Choroid plexus epithelial cell (primary cell): ENCODE data around the gene BCL7A.
A peak's percentile ranks its signal among the peaks of the same experiment; 100 is the strongest.
"Not testable (repeated sequence)": the region's sequence is repeated elsewhere in the genome, so short reads cannot be mapped to it uniquely, and the experiment has no call there.

ENCODE experiments used
- DNase-seq: peaks from one replicate; pipeline ENCODE4 v3.0.0-alpha.2; 2010; ENCODE audit warnings: low read depth
- H3K4me3 ChIP-seq: 2 replicates; pipeline ENCODE4 v1.5.1; 2011; ENCODE audit warnings: low read depth, mild to moderate bottlenecking, control low read depth, low read length, moderate library complexity
- TF ChIP-seq, protein P1 (sequence below): conservative IDR thresholded peaks from 2 replicates; pipeline ENCODE4 v1.5.1; 2011; ENCODE audit warnings: low read depth, mild to moderate bottlenecking, control low read depth, inconsistent platforms, low read length, moderate library complexity

The BCL7A gene

DNA sequence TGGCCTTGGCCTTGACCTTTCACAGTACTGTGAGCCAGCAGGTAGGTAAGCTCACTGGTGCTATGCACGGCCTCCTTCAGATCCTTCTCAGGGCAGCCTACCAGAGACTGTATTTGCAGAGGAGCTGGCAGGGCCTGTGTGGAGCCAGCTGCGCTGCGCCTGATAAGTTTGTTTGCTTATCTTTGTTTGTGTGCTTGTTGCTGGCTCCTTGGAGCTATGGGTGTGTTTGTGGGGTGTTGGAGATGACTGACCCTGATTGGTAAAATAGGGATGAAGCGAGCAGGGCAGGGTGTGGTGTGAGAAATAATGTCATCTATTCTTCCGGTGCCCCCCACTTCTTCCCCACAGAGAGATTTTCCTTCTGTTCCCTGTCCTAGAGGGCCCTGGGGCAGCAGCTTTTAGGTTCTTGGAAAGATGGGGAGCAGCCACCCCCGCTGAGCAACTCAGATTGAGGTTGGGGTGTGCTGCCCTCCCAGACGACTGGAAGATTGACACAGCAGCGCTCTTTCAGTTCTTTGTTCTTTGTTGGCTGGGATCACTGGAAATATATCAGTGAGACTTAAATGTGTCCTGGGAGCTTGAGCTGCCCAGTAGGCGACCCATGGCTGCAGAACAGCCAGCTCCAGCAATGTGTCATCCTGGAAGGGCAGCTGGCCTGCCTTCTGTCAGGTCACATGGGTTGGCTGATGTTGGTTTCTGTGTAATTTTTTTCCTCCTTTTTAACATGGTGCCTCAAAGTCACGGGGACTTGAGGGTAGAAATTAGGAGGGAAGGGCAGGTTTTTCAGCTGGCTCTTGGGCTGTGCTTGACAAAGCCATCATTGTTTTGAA, 76.5 kb downstream of the BCL7A start:
- TF ChIP-seq, protein P1, sequence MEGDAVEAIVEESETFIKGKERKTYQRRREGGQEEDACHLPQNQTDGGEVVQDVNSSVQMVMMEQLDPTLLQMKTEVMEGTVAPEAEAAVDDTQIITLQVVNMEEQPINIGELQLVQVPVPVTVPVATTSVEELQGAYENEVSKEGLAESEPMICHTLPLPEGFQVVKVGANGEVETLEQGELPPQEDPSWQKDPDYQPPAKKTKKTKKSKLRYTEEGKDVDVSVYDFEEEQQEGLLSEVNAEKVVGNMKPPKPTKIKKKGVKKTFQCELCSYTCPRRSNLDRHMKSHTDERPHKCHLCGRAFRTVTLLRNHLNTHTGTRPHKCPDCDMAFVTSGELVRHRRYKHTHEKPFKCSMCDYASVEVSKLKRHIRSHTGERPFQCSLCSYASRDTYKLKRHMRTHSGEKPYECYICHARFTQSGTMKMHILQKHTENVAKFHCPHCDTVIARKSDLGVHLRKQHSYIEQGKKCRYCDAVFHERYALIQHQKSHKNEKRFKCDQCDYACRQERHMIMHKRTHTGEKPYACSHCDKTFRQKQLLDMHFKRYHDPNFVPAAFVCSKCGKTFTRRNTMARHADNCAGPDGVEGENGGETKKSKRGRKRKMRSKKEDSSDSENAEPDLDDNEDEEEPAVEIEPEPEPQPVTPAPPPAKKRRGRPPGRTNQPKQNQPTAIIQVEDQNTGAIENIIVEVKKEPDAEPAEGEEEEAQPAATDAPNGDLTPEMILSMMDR: no peak
- H3K4me3 ChIP-seq: no peak overlapping the region
- DNase-seq: peak; percentile 59

DNA sequence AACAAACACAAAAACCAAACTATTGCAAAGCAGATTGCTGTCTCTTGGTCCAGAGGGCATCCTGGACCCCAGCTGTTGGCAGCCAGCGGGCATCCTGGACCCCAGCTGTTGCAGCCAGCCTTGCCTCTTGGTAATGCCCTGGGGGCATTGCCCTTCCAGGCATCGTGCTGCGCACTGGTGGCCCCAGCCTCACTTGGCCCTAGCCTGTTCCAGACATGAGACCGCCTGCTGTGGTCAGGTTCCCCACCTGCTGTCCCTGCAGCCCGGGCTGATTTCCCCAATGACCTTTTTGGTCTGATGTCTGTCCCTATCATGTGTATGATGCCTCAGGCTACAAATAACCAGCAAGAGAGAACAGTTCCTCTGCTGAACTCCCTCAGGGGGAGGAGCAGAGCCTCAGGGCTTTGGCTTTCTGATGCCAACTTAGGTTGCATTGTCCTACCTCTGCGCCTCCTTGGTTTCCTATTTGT, 77.6 kb downstream of the BCL7A start:
- no peak overlapping the region for H3K4me3 ChIP-seq
- TF ChIP-seq, protein P1: no peak
- no peak for DNase-seq

DNA sequence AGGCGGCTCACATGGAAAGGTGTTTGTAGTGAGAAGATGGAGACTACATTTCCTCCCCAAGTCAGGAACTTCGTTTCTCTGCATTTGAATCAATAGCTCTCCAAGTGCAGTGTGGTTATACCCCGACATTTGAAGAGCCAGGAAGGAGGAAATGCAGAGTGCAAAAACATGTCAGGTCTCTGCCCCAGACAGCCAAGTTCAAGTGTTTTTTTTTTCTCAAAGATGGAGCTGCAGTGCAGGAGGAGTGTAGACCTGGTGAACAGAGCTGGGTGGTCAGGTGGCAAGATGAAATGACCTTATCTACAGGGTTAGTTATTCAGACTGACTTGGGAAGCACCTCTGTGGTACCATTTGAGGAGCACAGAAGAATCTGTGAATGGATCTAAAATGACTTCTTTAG, 78.2 kb downstream of the BCL7A start:
- TF ChIP-seq, protein P1: no peak
- no peak for DNase-seq
- no peak overlapping the region for H3K4me3 ChIP-seq

DNA sequence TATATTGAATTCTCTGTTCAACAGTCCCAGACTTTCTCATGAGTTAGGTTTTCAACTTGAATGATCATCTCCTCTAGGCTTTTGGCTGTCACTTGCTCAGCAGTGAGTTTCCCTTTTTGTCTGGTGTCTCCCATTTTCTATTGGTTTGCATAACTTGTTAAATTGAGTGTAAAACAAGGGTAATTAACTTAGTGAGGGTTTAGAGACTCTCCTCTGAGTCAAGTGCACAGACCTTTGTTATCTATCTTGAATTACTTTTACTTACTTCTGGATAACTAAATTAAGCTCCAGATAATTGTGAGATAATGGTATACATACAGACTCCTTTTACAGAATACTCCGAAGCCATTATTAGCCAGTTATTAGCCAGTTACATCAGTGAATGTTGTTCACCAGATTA, 78.9 kb downstream of the BCL7A start:
- H3K4me3 ChIP-seq: no peak overlapping the region
- DNase-seq: no peak
- TF ChIP-seq, protein P1: no peak

DNA sequence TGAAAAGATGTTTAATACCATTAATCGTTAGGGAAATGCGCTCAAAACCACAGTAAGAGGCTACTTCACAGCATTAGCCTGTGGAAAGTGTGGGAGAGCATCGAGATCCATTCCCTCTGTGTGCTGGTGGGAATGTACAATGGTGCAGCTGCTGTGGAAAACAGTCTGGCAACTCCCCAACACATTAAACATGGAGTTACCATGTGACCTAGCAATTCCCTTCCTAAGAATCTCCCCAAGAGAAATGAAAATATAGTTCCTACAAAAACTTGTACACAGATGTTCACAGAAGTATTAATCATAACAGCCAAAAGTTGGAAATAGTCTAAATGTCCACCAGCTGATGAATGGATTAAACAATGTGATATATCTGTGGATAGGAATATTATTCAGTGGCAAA, 80.6 kb downstream of the BCL7A start:
- H3K4me3 ChIP-seq: no peak overlapping the region
- DNase-seq: no peak
- TF ChIP-seq, protein P1: no peak

DNA sequence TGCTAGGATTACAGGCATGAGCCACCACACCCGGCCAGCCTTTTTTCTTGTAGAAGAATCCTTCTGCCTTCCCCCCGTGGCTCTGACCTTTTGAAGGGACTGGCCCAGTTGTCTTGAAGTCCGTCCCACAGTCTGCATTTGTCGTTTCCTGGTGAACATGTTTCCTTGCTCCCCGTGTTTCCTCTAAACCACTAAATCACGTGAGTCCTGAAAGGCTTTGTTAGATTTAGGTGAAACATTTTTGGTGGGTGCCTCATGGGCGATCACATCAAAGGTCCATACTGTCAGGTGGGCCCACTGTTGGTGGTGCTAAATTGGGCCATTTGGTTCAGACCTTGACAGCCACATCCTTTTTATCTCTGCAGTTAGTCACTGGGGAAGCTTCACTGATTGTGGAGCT, 83.2 kb downstream of the BCL7A start:
- TF ChIP-seq, protein P1: no peak

DNA sequence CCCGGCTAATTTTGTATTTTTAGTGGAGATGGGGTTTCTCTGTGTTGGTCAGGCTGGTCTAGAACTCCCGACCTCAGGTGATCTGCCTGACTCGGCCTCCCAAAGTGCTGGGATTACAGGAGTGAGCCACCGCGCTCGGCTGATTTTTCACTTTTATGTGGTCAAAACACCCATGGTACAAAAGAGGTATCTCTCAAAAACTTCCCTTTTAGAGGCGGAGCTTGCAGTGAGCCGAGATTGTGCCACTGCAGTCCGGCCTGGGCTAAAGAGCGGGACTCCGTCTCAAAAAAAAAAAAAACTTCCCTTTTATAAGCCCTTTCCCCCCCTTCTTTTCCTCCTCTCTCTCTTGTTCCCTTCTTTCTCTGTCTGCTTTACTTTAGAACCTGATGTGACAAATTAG, 83.8 kb downstream of the BCL7A start:
- DNase-seq, H3K4me3 ChIP-seq: not testable (repeated sequence)

More for the DNA sequence above, 83.2 kb downstream of the BCL7A start:
- no peak overlapping the region for H3K4me3 ChIP-seq
- DNase-seq: no peak
